Measurements from ENCODE around the gene SOD2. TPM values are rescaled to one million over a fixed set of nuclear protein-coding genes. Genes with fewer than 3 reads are reported as not detected.

SOD2 gene
- 78.5 and 80.5 TPM in 2 replicates for total RNA-seq (2021)
- long read RNA-seq, full-length matches to known transcripts: 50 of 53 reads
- long read RNA-seq, partial matches to known transcripts: 0 of 53 reads
- long read RNA-seq, other reads (novel, unspliced or antisense): 3 of 53 reads

DNA sequence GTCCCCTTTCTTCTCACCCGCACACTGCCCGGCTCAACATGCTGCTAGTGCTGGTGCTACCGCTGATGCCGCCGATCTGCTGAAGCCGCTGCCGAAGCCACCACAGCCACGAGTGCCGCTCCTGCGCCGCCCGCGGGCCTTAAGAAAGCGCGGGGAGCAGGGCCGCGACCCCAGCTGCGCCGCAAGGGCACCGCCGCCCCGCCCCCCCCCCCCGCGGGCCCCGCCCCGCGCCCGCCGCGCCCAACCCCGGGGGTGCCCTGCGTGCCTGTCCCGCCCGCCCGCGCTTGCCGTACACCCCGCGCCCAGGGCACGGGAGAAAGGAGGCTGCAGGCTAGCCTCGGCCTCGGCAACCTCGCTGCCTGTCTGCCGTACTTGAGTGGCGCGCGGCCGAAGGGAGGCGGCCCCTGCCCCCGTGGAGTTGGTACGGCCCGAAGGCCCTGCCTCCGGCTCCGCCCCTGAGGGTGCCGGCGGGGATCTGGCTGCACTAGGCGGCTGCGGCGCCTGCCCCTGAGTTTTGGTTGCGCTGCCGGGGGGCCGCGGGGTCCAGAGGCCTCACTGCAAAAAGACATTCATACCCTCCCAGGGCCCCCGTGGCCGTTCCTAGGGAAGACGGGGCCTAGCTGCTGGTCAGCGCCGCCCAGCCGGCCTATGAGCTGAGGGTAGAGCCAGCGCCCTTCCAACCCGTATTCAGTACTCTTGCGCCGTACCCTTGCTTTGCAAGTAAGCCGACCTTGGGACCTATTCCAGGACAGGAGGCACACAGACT is at the start of gene SOD2:
TSS of gene SOD2 (minus strand) at position 114 of the 766 bp plus-strand sequence. CDS start at position 40, 74 bp downstream.
- peak within 1 kb of the TSS; percentile 95 for H3K4me2 ChIP-seq (ENCODE audit: insufficient read depth, insufficient read length, low read length)
- no peak within 1 kb of the TSS for H4K91ac ChIP-seq (ENCODE audit: insufficient read length, low read depth, low read length)
- peak within 1 kb of the TSS; percentile 98 for H3K14ac ChIP-seq (ENCODE audit: insufficient read depth, low read length)
- Mint-ChIP-seq H3K36me3 (ENCODE audit: insufficient read depth in 1 of 3, low read depth in 3 of 3) (peaks cover 12 to 22% (median 19%) of the 10 kb centered on the region in 3 experiments), H3K4me3 (peak within 1 kb of the TSS; percentile 91 to 96), H3K9me3 (no peaks in the 10 kb centered on the region), H3K27me3 (ENCODE audit: low read depth) (no peaks in the 10 kb centered on the region), H3K4me1 (peaks cover 23 to 26% of the 10 kb centered on the region in 2 experiments), H3K27ac (peak within 1 kb of the TSS in 2 of 3 experiments; percentile 79 to 98; a peak in 5 of 7 replicates)
- TF ChIP-seq, protein P1, sequence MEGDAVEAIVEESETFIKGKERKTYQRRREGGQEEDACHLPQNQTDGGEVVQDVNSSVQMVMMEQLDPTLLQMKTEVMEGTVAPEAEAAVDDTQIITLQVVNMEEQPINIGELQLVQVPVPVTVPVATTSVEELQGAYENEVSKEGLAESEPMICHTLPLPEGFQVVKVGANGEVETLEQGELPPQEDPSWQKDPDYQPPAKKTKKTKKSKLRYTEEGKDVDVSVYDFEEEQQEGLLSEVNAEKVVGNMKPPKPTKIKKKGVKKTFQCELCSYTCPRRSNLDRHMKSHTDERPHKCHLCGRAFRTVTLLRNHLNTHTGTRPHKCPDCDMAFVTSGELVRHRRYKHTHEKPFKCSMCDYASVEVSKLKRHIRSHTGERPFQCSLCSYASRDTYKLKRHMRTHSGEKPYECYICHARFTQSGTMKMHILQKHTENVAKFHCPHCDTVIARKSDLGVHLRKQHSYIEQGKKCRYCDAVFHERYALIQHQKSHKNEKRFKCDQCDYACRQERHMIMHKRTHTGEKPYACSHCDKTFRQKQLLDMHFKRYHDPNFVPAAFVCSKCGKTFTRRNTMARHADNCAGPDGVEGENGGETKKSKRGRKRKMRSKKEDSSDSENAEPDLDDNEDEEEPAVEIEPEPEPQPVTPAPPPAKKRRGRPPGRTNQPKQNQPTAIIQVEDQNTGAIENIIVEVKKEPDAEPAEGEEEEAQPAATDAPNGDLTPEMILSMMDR (conservative IDR thresholded peaks at IDR 0.05): no peak
- H2BK15ac ChIP-seq (ENCODE audit: low read depth, low read length): no peak within 1 kb of the TSS
- H3K27ac ChIP-seq (ENCODE audit: insufficient read length, low read depth, low read length): no peak within 1 kb of the TSS
- H4K5ac ChIP-seq (ENCODE audit: insufficient read length, low read depth, low read length): no peak within 1 kb of the TSS
- H2BK20ac ChIP-seq (ENCODE audit: low read depth, low read length, poor library complexity, severe bottlenecking): no peak within 1 kb of the TSS
- no peak within 1 kb of the TSS for H3K23ac ChIP-seq (ENCODE audit: insufficient read length, low read depth, low read length)
- peaks cover 11% of the 10 kb centered on the region for H3K23me2 ChIP-seq (ENCODE audit: insufficient read length, low read depth, low read length, poor library complexity, severe bottlenecking)
- no peak within 1 kb of the TSS for H2BK5ac ChIP-seq (ENCODE audit: insufficient read length, low read length)
- H2BK12ac ChIP-seq (ENCODE audit: insufficient read length, low read depth, low read length): no peak within 1 kb of the TSS
- no peak within 1 kb of the TSS for H2BK120ac ChIP-seq (ENCODE audit: low read depth, low read length, poor library complexity, severe bottlenecking)
- H3K9ac ChIP-seq (ENCODE audit: extremely low read depth, insufficient read length, low read length): peak within 1 kb of the TSS; percentile 81
- no peaks in the 10 kb centered on the region for H3K27me3 ChIP-seq (ENCODE audit: insufficient read depth, low read length)
- H4K8ac ChIP-seq (replicated peaks; ENCODE audit: insufficient read length, low read depth, low read length): no peak within 1 kb of the TSS
- no peak within 1 kb of the TSS for H3K4ac ChIP-seq (ENCODE audit: low read depth, low read length)
- H3K9me3 ChIP-seq (ENCODE audit: control insufficient read depth, low read depth, low read length): no peaks in the 10 kb centered on the region
- no peaks in the 10 kb centered on the region for H4K20me1 ChIP-seq (ENCODE audit: control insufficient read depth, insufficient read depth, insufficient read length)
- no peaks in the 10 kb centered on the region; the same call in 1 of the 2 replicates for H3K79me2 ChIP-seq (ENCODE audit: insufficient read depth, low read length)
- no peaks in the 10 kb centered on the region for H3K79me1 ChIP-seq (ENCODE audit: insufficient read depth, low read depth, low read length, poor library complexity, severe bottlenecking)
- H3K4me1 ChIP-seq (ENCODE audit: insufficient read depth, low read length): peaks cover 5% of the 10 kb centered on the region
- no peak within 1 kb of the TSS for H2AFZ ChIP-seq (ENCODE audit: low read length)
- H3T11ph ChIP-seq (ENCODE audit: low read length): no peak within 1 kb of the TSS
- no peak within 1 kb of the TSS for H3K56ac ChIP-seq (ENCODE audit: insufficient read length, low read depth, low read length)
- no peak within 1 kb of the TSS for H2AK5ac ChIP-seq (ENCODE audit: insufficient read length, low read length)
- peak within 1 kb of the TSS; percentile 98 for H3K18ac ChIP-seq (ENCODE audit: insufficient read length, low read depth, low read length)
- DNase-seq: peak; percentile 88
- no CpG with 5 or more reads among the region's 74 CpGs for WGBS (ENCODE audit: extremely low coverage, insufficient read length, low lambda C conversion rate)

Measured in H9 (cell line).